Mesenchymal stem cell (in vitro differentiated cells and primary cell): Measurements from ENCODE around the gene GALK1.

Source experiments
- DNase-seq: peaks from one replicate; pipeline ENCODE4 v3.0.0-alpha.2; 2013
- H2AFZ ChIP-seq: one replicate; pipeline ENCODE4 v1.6.1; 2013; ENCODE audit warnings: low read depth, mild to moderate bottlenecking, control low read depth, inconsistent platforms, low read length, moderate library complexity
- H2AK5ac ChIP-seq: 2 replicates; pipeline ENCODE4 v1.6.1; 2013; ENCODE audit warnings: low read length, moderate library complexity, mild to moderate bottlenecking, inconsistent platforms; ENCODE audit not compliant: severe bottlenecking
- H2BK120ac ChIP-seq: one replicate; pipeline ENCODE4 v1.6.1; 2013; ENCODE audit warnings: low read depth, mild to moderate bottlenecking, inconsistent platforms, low read length, moderate library complexity
- H2BK12ac ChIP-seq, 2 experiments: one replicate each; pipeline ENCODE4 v1.6.1; 2013; ENCODE audit warnings: inconsistent platforms in 2 of 2, low read length in 2 of 2, mild to moderate bottlenecking in 2 of 2, moderate library complexity in 2 of 2, control low read depth in 1 of 2
- H2BK15ac ChIP-seq: one replicate; pipeline ENCODE4 v1.6.1; 2013; ENCODE audit warnings: mild to moderate bottlenecking, low read depth, inconsistent platforms; ENCODE audit not compliant: poor library complexity, severe bottlenecking
- H2BK5ac ChIP-seq: 2 replicates; pipeline ENCODE4 v1.6.1; 2013; ENCODE audit warnings: low read depth, mild to moderate bottlenecking, low read length, control low read depth, inconsistent platforms; ENCODE audit not compliant: poor library complexity, severe bottlenecking
- H3K14ac ChIP-seq, 2 experiments: one replicate each; pipeline ENCODE4 v1.6.1; 2013; ENCODE audit warnings: inconsistent platforms in 2 of 2, low read length in 2 of 2, control low read depth in 1 of 2, mild to moderate bottlenecking in 1 of 2, moderate library complexity in 1 of 2
- H3K18ac ChIP-seq, 2 experiments: one replicate each; pipeline ENCODE4 v1.6.1; 2013; ENCODE audit warnings: inconsistent platforms in 2 of 2, low read length in 2 of 2, control low read depth in 1 of 2, low read depth in 1 of 2, mild to moderate bottlenecking in 1 of 2
- H3K23ac ChIP-seq, 2 experiments: one replicate each; pipeline ENCODE4 v1.6.1; 2013; ENCODE audit warnings: inconsistent platforms in 2 of 2, low read length in 2 of 2, mild to moderate bottlenecking in 2 of 2, moderate library complexity in 2 of 2, control low read depth in 1 of 2
- H3K27ac ChIP-seq: 2 replicates; pipeline ENCODE4 v1.5.1; 2013; ENCODE audit warnings: mild to moderate bottlenecking, moderate library complexity, low read length, control low read depth, inconsistent platforms; ENCODE audit not compliant: poor library complexity, severe bottlenecking
- H3K27me3 ChIP-seq, 2 experiments: 2 replicates each; pipeline versions ENCODE4 v1.6.1 to v1.7.0; 2013; ENCODE audit warnings: low read length in 2 of 2, mild to moderate bottlenecking in 2 of 2, moderate library complexity in 2 of 2, control low read depth in 1 of 2, inconsistent platforms in 1 of 2; ENCODE audit not compliant: control insufficient read depth in 1 of 2, insufficient read depth in 1 of 2
- H3K36me3 ChIP-seq, 2 experiments: 2 replicates each; pipeline versions ENCODE4 v1.6.1 to v1.7.0; 2013; ENCODE audit warnings: low read length in 2 of 2, control low read depth in 1 of 2, inconsistent platforms in 1 of 2, low read depth in 1 of 2, mild to moderate bottlenecking in 1 of 2; ENCODE audit not compliant: insufficient read depth in 2 of 2, control insufficient read depth in 1 of 2
- H3K4ac ChIP-seq, 2 experiments: one replicate each; pipeline ENCODE4 v1.6.1; 2013; ENCODE audit warnings: inconsistent platforms in 2 of 2, low read length in 2 of 2, mild to moderate bottlenecking in 2 of 2, moderate library complexity in 2 of 2, control low read depth in 1 of 2, low read depth in 1 of 2
- H3K4me1 ChIP-seq: 2 replicates; pipeline ENCODE4 v1.6.1; 2013; ENCODE audit warnings: low read depth, low read length, control low read depth; ENCODE audit not compliant: control insufficient read depth, insufficient read depth
- H3K4me2 ChIP-seq: 2 replicates; pipeline ENCODE4 v1.6.1; 2013; ENCODE audit warnings: low read length, mild to moderate bottlenecking, inconsistent platforms; ENCODE audit not compliant: poor library complexity, severe bottlenecking
- H3K4me3 ChIP-seq, 2 experiments: 2 replicates each; pipeline versions ENCODE4 v1.5.1 to v1.7.0; 2013; ENCODE audit warnings: low read length in 2 of 2, mild to moderate bottlenecking in 2 of 2, control low read depth in 1 of 2, low read depth in 1 of 2; ENCODE audit not compliant: insufficient read depth in 1 of 2
- H3K79me1 ChIP-seq: replicated peaks from 2 replicates; pipeline ENCODE4 v1.6.1; 2013; ENCODE audit warnings: mild to moderate bottlenecking, control low read depth, low read length, inconsistent platforms; ENCODE audit not compliant: poor library complexity, severe bottlenecking
- H3K9ac ChIP-seq: 2 replicates; pipeline ENCODE4 v1.7.0; 2013; ENCODE audit warnings: mild to moderate bottlenecking, low read length, moderate library complexity
- H3K9me3 ChIP-seq: 2 replicates; pipeline ENCODE4 v1.7.0; 2013; ENCODE audit warnings: mild to moderate bottlenecking, low read length; ENCODE audit not compliant: control insufficient read depth
- H4K8ac ChIP-seq: one replicate; pipeline ENCODE4 v1.6.1; 2013; ENCODE audit warnings: inconsistent platforms, mild to moderate bottlenecking, low read length, moderate library complexity
- H4K91ac ChIP-seq: one replicate; pipeline ENCODE4 v1.6.1; 2013; ENCODE audit warnings: mild to moderate bottlenecking, low read length, inconsistent platforms
- WGBS: methylation state at CpG from one replicate; pipeline ENCODE4 v1.1.7; 2013; ENCODE audit warnings: mixed read lengths; 5-methylcytosine and 5-hydroxymethylcytosine counted together

Gene GALK1

DNA sequence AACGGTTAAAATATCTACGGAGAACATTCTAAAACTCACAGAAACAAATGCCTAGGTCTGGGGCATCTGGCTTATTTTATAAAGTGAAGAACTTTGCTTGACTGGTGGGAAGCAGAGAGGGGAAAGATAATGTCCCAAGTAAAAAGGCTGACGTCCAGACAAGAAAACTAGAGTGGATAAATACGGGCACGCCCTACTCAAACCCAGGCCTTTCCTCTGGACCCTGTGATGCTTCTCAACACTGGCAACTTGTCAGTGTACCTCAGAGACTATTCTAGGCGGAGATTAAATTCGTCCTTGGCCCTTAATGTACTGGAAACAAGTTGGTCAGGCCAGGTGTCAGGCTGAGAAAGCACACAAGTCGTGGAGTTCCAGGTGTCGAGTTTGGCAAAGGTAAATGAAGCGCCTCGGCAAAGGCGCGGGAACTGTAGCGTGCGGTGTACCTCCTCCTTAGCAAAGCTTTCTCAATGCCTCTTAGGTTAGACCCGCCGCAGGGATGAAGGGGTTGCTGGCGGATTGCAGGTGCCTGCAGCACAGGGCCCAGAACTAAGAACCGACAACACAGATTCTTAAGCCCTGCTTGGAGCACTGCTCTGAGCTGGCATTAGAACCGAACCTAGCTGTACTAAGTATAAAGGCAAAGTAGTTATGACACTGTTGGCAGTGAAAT lies 18.9 kb upstream of the GALK1 start:
- Histone ChIP-seq H3K27me3 (no peaks in the 10 kb centered on the region), H2BK15ac (peak overlapping the region; percentile 73), H4K91ac (peak overlapping the region; percentile 60), H2BK120ac (peak overlapping the region; percentile 22), H4K8ac (peak overlapping the region; percentile 87), H2AK5ac (peak overlapping the region; percentile 37), H3K9me3 (no peaks in the 10 kb centered on the region), H2AFZ (no peak overlapping the region), H3K79me1 (peaks cover 4% of the 10 kb centered on the region), H3K23ac (no peak overlapping the region), H3K9ac (peak overlapping the region; percentile 100), H3K4ac (peak overlapping the region; percentile 7 to 93), H3K14ac (no peak overlapping the region), H3K36me3 (peaks cover under 1 to 3% of the 10 kb centered on the region in 2 experiments), H3K27ac (peak overlapping the region; percentile 63), H3K4me3 (peak overlapping the region in 1 of 2 experiments; percentile 82), H3K18ac (peak overlapping the region; percentile 77 to 83), H2BK12ac (peak overlapping the region; percentile 7 to 22), H3K4me2 (peak overlapping the region; percentile 58), H3K4me1 (peaks cover 14% of the 10 kb centered on the region), H2BK5ac (no peak overlapping the region)
- 83% methylated on average over 19 of the region's 20 CpGs for WGBS
- DNase-seq = no peak

DNA sequence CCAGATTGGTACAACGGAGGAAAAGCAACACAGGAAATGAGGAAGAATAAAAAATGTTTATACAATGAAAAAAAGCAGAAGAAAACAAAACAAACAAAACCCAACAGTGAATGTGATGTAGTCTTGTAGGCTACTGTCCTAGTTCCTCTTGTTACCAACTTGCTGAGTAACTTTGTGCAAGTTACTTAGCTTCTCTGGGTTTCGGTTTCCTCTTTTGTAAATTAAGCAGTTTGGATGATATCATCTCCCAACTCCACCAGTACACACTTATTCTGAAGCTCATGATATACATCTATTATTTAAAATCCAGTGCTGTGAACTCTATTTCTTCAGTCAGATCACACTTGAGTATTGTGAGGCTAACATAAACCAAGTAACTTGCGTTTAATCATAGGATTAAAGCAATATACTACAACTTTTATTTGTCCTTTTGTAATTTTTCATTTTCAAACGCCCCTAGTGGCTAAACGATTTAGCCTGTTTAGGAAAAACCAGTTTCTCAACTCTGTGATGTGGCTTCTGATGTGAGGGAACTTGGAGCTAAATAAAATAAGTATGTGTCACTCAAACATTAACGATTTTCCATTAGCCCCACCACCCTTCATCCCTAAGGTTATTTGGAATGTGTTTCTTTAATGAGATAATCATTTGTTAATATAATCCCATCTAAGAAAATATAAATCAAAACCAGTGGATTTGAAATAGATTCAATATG lies 18.2 kb upstream of the GALK1 start:
- no peaks in the 10 kb centered on the region for H3K27me3 ChIP-seq
- no peak overlapping the region for H2BK15ac ChIP-seq
- peak overlapping the region; percentile 29 for H3K27ac ChIP-seq
- no CpG with 5 or more reads among the region's 6 CpGs for whole genome bisulfite sequencing
- no peak overlapping the region for H2AFZ ChIP-seq
- no peak overlapping the region for H2BK12ac ChIP-seq
- peaks cover 7 to 9% of the 10 kb centered on the region in 2 experiments for H3K36me3 ChIP-seq
- peaks cover 4% of the 10 kb centered on the region for H3K79me1 ChIP-seq
- no peaks in the 10 kb centered on the region for H3K9me3 ChIP-seq
- peak overlapping the region; percentile 10 for H3K4me2 ChIP-seq
- H3K4ac ChIP-seq = no peak overlapping the region
- no peak overlapping the region for H4K8ac ChIP-seq
- no peak overlapping the region for H2BK5ac ChIP-seq
- no peak overlapping the region for H2AK5ac ChIP-seq
- peaks cover 14% of the 10 kb centered on the region for H3K4me1 ChIP-seq
- DNase-seq = peak; percentile 79
- H3K23ac ChIP-seq = no peak overlapping the region
- H3K18ac ChIP-seq = no peak overlapping the region
- no peak overlapping the region for H2BK120ac ChIP-seq
- H3K4me3 ChIP-seq = peak overlapping the region in 1 of 2 experiments; percentile 82
- no peak overlapping the region for H3K14ac ChIP-seq
- H3K9ac ChIP-seq = peak overlapping the region; percentile 100
- H4K91ac ChIP-seq = no peak overlapping the region

DNA sequence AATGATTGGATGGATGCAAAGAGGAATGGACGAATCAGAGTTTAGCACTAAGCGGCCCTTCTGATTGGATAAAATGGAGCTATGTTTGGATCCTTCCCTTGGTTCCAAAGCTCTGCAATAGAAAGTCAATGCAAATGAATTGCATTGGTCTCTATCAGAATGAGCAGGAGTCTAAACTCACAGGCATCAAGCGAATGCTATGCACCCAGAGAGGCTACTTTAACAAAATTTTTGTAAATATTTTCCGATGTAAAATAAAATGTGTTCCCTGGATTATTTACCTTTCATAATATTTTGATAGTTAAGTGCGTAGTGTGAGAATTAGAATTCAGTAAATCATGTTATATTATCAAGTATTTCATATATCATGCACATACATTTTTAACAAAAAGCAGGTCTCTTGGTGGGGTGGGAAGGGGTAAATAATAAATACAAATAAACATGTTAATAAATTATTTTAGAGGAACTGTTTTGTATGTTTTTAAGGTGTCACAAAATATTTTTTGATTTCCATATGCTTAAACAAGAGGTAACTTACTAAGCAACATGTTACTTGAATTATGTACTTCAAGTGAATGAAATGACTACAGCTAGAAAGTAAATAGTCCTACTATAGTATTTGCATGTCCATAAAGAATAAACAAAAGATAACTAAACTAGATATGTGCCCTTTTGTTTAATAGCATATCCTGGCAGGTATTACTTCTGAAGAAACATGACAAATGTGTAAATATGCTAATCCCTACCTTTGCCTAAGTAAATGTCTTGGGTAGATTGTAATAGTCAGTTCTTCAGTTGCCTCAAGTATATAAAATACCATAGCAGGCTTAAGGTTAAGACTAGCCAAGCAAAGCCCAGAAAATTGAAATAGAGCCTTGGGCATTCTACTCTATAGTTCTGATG lies 15.2 kb upstream of the GALK1 start:
- no peak overlapping the region for H3K18ac ChIP-seq
- no peak overlapping the region for H3K14ac ChIP-seq
- peak overlapping the region; percentile 24 for H3K4me2 ChIP-seq
- no peak overlapping the region for H2BK5ac ChIP-seq
- H2BK15ac ChIP-seq = no peak overlapping the region
- no peak overlapping the region for H4K91ac ChIP-seq
- H3K79me1 ChIP-seq = peaks cover 4% of the 10 kb centered on the region
- peaks cover 12 to 34% of the 10 kb centered on the region in 2 experiments for H3K36me3 ChIP-seq
- H3K27me3 ChIP-seq = no peaks in the 10 kb centered on the region
- no peak overlapping the region for H2BK12ac ChIP-seq
- H3K9ac ChIP-seq = peak overlapping the region; percentile 43
- H3K4me1 ChIP-seq = peaks cover 9% of the 10 kb centered on the region
- no peak for DNase-seq
- H3K4ac ChIP-seq = no peak overlapping the region
- no peak overlapping the region for H3K4me3 ChIP-seq
- H3K27ac ChIP-seq = peak overlapping the region; percentile 54
- no peaks in the 10 kb centered on the region for H3K9me3 ChIP-seq
- H2AK5ac ChIP-seq = no peak overlapping the region
- no peak overlapping the region for H2BK120ac ChIP-seq
- no peak overlapping the region for H2AFZ ChIP-seq
- H4K8ac ChIP-seq = no peak overlapping the region
- WGBS = 0% methylated on average over 2 of the region's 5 CpGs
- H3K23ac ChIP-seq = no peak overlapping the region
